HG02763 (cell line): ENCODE results near the gene MAP1LC3B.

ENCODE experiments used
- ATAC-seq: cut with Tn5 transposase; IDR thresholded peaks from one replicate; pipeline ENCODE4 v1.9.1; 2021; ENCODE audit warnings: mild to moderate bottlenecking, moderate library complexity; ENCODE audit not compliant: unreplicated experiment

The MAP1LC3B gene

GRCh38 chr16:87425941-87426340 is 33.8 kb downstream of the MAP1LC3B start:
- ATAC-seq, result no peak

GRCh38 chr16:87426423-87427215 is 34.5 kb downstream of the MAP1LC3B start:
- no peak for ATAC-seq

- ATAC-seq, result no peak
Observed at GRCh38 chr16:87431926-87432325, 39.8 kb downstream of the MAP1LC3B start.

GRCh38 chr16:87432330-87432915 is 40.3 kb downstream of the MAP1LC3B start:
- ATAC-seq, result no peak

- ATAC-seq, result no peak
Observed at GRCh38 chr16:87434146-87434667, 42.1 kb downstream of the MAP1LC3B start.

- ATAC-seq, result no peak
Observed at GRCh38 chr16:87435372-87436224, 43.5 kb downstream of the MAP1LC3B start.

- no peak for ATAC-seq
Observed at GRCh38 chr16:87436225-87437172, 44.4 kb downstream of the MAP1LC3B start.

- no peak for ATAC-seq
Observed at GRCh38 chr16:87437327-87437726, 45.2 kb downstream of the MAP1LC3B start.

GRCh38 chr16:87437911-87438610 is 45.9 kb downstream of the MAP1LC3B start:
- no peak for ATAC-seq

- ATAC-seq, result no peak
Observed at GRCh38 chr16:87438611-87438985, 46.5 kb downstream of the MAP1LC3B start.

GRCh38 chr16:87439926-87440325 is 47.8 kb downstream of the MAP1LC3B start:
- ATAC-seq, result no peak

GRCh38 chr16:87441886-87442580 is 49.9 kb downstream of the MAP1LC3B start:
- ATAC-seq, result no peak

- ATAC-seq, result no peak
Observed at GRCh38 chr16:87442581-87442966, 50.4 kb downstream of the MAP1LC3B start.

GRCh38 chr16:87443016-87443415 is 50.9 kb downstream of the MAP1LC3B start:
- ATAC-seq, result no peak

- no peak for ATAC-seq
Observed at GRCh38 chr16:87443964-87444363, 51.8 kb downstream of the MAP1LC3B start.

- ATAC-seq, result no peak
Observed at GRCh38 chr16:87445486-87445885, 53.4 kb downstream of the MAP1LC3B start.

GRCh38 chr16:87446479-87446878 is 54.3 kb downstream of the MAP1LC3B start:
- ATAC-seq, result no peak

GRCh38 chr16:87447323-87447722 is 55.2 kb downstream of the MAP1LC3B start:
- no peak for ATAC-seq

- no peak for ATAC-seq
Observed at GRCh38 chr16:87448866-87449265, 56.7 kb downstream of the MAP1LC3B start.
